Measurements from ENCODE around the gene ACAP1.

ACAP1 gene

GRCh38 chr17:7346761-7347614 is 10.7 kb downstream of the ACAP1 start:
- Histone ChIP-seq H3F3A (ENCODE audit: insufficient read depth, low read length) (peaks cover 5% of the 10 kb centered on the region; the same call in 1 of the 2 replicates), H4K20me1 (ENCODE audit: insufficient read depth, low read length) (no peaks in the 10 kb centered on the region), H3K9me3 (ENCODE audit: low read length) (no peaks in the 10 kb centered on the region), H3K79me2 (ENCODE audit: insufficient read depth, low read length) (no peaks in the 10 kb centered on the region), H3K4me3 (ENCODE audit: low read depth, low read length, poor library complexity, severe bottlenecking) (no peak overlapping the region), H3K4me1 (ENCODE audit: insufficient read depth, low read length, severe bottlenecking) (peaks cover 24% of the 10 kb centered on the region), H3K36me3 (ENCODE audit: insufficient read depth, low read length) (peaks cover 30% of the 10 kb centered on the region; the same call in 1 of the 2 replicates), H3K27me3 (ENCODE audit: insufficient read depth, low read length) (no peaks in the 10 kb centered on the region), H3K4me2 (ENCODE audit: low read length) (no peak overlapping the region), H2AFZ (ENCODE audit: low read length) (no peak overlapping the region), H3K27ac (ENCODE audit: low read depth, low read length, poor library complexity, severe bottlenecking) (no peak overlapping the region), H3K9ac (ENCODE audit: low read length) (no peak overlapping the region), H3K9me2 (ENCODE audit: low read depth, low read length) (no peaks in the 10 kb centered on the region)
- no peak for TF ChIP-seq CTCF (IDR thresholded peaks at IDR 0.05; ENCODE audit: low read length)
- TF ChIP-seq EZH2 (IDR thresholded peaks at IDR 0.05; ENCODE audit: borderline replicate concordance, low read length) = no peak

- no peaks in the 10 kb centered on the region for H3K27me3 ChIP-seq (ENCODE audit: insufficient read depth, low read length)
- H3K79me2 ChIP-seq (ENCODE audit: insufficient read depth, low read length) = no peaks in the 10 kb centered on the region
- H2AFZ ChIP-seq (ENCODE audit: low read length) = no peak overlapping the region
- no peak overlapping the region for H3K4me2 ChIP-seq (ENCODE audit: low read length)
- no peaks in the 10 kb centered on the region for H3K9me3 ChIP-seq (ENCODE audit: low read length)
- H3K9me2 ChIP-seq (ENCODE audit: low read depth, low read length) = no peaks in the 10 kb centered on the region
- H3K36me3 ChIP-seq (ENCODE audit: insufficient read depth, low read length) = peaks cover 25% of the 10 kb centered on the region; the same call in 1 of the 2 replicates
- peaks cover 5% of the 10 kb centered on the region; the same call in 1 of the 2 replicates for H3F3A ChIP-seq (ENCODE audit: insufficient read depth, low read length)
- no peaks in the 10 kb centered on the region for H4K20me1 ChIP-seq (ENCODE audit: insufficient read depth, low read length)
- no peak overlapping the region for H3K4me3 ChIP-seq (ENCODE audit: low read depth, low read length, poor library complexity, severe bottlenecking)
- TF ChIP-seq EZH2 (IDR thresholded peaks at IDR 0.05; ENCODE audit: borderline replicate concordance, low read length) = no peak
- no peak for TF ChIP-seq CTCF (IDR thresholded peaks at IDR 0.05; ENCODE audit: low read length)
- H3K4me1 ChIP-seq (ENCODE audit: insufficient read depth, low read length, severe bottlenecking) = peaks cover 32% of the 10 kb centered on the region
- H3K27ac ChIP-seq (ENCODE audit: low read depth, low read length, poor library complexity, severe bottlenecking) = no peak overlapping the region
- no peak overlapping the region for H3K9ac ChIP-seq (ENCODE audit: low read length)
These were observed 11.5 kb downstream of the ACAP1 start for GRCh38 chr17:7347630-7348477.

GRCh38 chr17:7348478-7349242 is 12.3 kb downstream of the ACAP1 start:
- Histone ChIP-seq H3K27me3 (ENCODE audit: insufficient read depth, low read length) (no peaks in the 10 kb centered on the region), H3K4me3 (ENCODE audit: low read depth, low read length, poor library complexity, severe bottlenecking) (no peak overlapping the region), H3K79me2 (ENCODE audit: insufficient read depth, low read length) (no peaks in the 10 kb centered on the region), H3K9me3 (ENCODE audit: low read length) (no peaks in the 10 kb centered on the region), H3K9me2 (ENCODE audit: low read depth, low read length) (no peaks in the 10 kb centered on the region), H3K9ac (ENCODE audit: low read length) (no peak overlapping the region), H3F3A (ENCODE audit: insufficient read depth, low read length) (peaks cover 5% of the 10 kb centered on the region; the same call in 1 of the 2 replicates), H2AFZ (ENCODE audit: low read length) (no peak overlapping the region), H3K36me3 (ENCODE audit: insufficient read depth, low read length) (peaks cover 23% of the 10 kb centered on the region; the same call in 1 of the 2 replicates), H3K4me2 (ENCODE audit: low read length) (no peak overlapping the region), H4K20me1 (ENCODE audit: insufficient read depth, low read length) (no peaks in the 10 kb centered on the region), H3K27ac (ENCODE audit: low read depth, low read length, poor library complexity, severe bottlenecking) (peak overlapping the region; percentile 33), H3K4me1 (ENCODE audit: insufficient read depth, low read length, severe bottlenecking) (peaks cover 33% of the 10 kb centered on the region)
- TF ChIP-seq CTCF (IDR thresholded peaks at IDR 0.05; ENCODE audit: low read length) (no peak), EZH2 (IDR thresholded peaks at IDR 0.05; ENCODE audit: borderline replicate concordance, low read length) (no peak)
